Loucy (cell line): ENCODE measurements around the gene PSAPL1.

Experiments
- H2AFZ ChIP-seq: fragments of 200-600 bp; sonication (generic); 2 replicates; pipeline ENCODE4 v1.6.0; 2016; ENCODE audit warnings: antibody characterized with exemption, mild to moderate bottlenecking, low read length, moderate library complexity
- H3F3A ChIP-seq: fragments of 200-600 bp; 2 replicates; pipeline ENCODE4 v1.6.0; 2016; ENCODE audit warnings: antibody characterized with exemption, low read depth, mild to moderate bottlenecking
- H3K27me3 ChIP-seq: fragments of 200-600 bp; sonication (generic); 2 replicates; pipeline ENCODE4 v1.6.1; 2014; ENCODE audit warnings: low read length, mild to moderate bottlenecking; ENCODE audit not compliant: insufficient read depth, poor library complexity, severe bottlenecking
- H3K36me3 ChIP-seq: fragments of 200-600 bp; sonication (generic); 2 replicates; pipeline ENCODE4 v1.6.1; 2016; ENCODE audit warnings: low read length; ENCODE audit not compliant: insufficient read depth
- H3K4me1 ChIP-seq: fragments of 200-600 bp; sonication (generic); 2 replicates; pipeline ENCODE4 v1.5.1; 2014; ENCODE audit warnings: low read length, mild to moderate bottlenecking; ENCODE audit not compliant: insufficient read depth, poor library complexity, severe bottlenecking
- H3K4me2 ChIP-seq: fragments of 200-600 bp; sonication (generic); 2 replicates; pipeline ENCODE4 v1.6.0; 2014; ENCODE audit warnings: antibody characterized with exemption, low read length, low read depth, mild to moderate bottlenecking; ENCODE audit not compliant: poor library complexity, severe bottlenecking
- H3K4me3 ChIP-seq: fragments of 200-600 bp; sonication (generic); 2 replicates; pipeline ENCODE4 v1.5.1; 2014; ENCODE audit warnings: low read length, mild to moderate bottlenecking, mixed read lengths; ENCODE audit not compliant: poor library complexity, severe bottlenecking
- H3K79me2 ChIP-seq: fragments of 200-600 bp; sonication (generic); 2 replicates; pipeline ENCODE4 v1.6.1; 2014; ENCODE audit warnings: low read length; ENCODE audit not compliant: insufficient read depth
- H3K9ac ChIP-seq: fragments of 200-600 bp; sonication (generic); 2 replicates; pipeline ENCODE4 v1.6.0; 2014; ENCODE audit warnings: mild to moderate bottlenecking, low read depth, low read length, moderate library complexity; ENCODE audit not compliant: poor library complexity, severe bottlenecking
- H3K9me2 ChIP-seq: fragments of 200-600 bp; sonication (generic); replicated peaks from 2 replicates; pipeline ENCODE4 v1.6.1; 2016; ENCODE audit warnings: low read depth, low read length, mixed read lengths
- H3K9me3 ChIP-seq: fragments of 200-600 bp; sonication (generic); 2 replicates; pipeline ENCODE4 v1.6.1; 2014; ENCODE audit warnings: mild to moderate bottlenecking, antibody characterized with exemption, low read length, low read depth; ENCODE audit not compliant: insufficient read depth
- H4K20me1 ChIP-seq: fragments of 200-600 bp; sonication (generic); 2 replicates; pipeline ENCODE4 v1.6.0; 2014; ENCODE audit warnings: antibody characterized with exemption, low read length, mild to moderate bottlenecking; ENCODE audit not compliant: insufficient read depth, poor library complexity, severe bottlenecking
- EZH2phosphoT487 ChIP-seq: fragments of 200-600 bp; IDR thresholded peaks from 2 replicates; pipeline ENCODE4 v1.6.1; 2018; ENCODE audit warnings: antibody characterized with exemption, mild to moderate bottlenecking, moderate library complexity, borderline replicate concordance
- TF ChIP-seq, protein P1 (sequence below): fragments of 200-600 bp; sonication (generic); conservative IDR thresholded peaks from 2 replicates; pipeline ENCODE4 v1.5.1; 2014; ENCODE audit warnings: mild to moderate bottlenecking, antibody characterized with exemption, low read length

Gene PSAPL1

DNA sequence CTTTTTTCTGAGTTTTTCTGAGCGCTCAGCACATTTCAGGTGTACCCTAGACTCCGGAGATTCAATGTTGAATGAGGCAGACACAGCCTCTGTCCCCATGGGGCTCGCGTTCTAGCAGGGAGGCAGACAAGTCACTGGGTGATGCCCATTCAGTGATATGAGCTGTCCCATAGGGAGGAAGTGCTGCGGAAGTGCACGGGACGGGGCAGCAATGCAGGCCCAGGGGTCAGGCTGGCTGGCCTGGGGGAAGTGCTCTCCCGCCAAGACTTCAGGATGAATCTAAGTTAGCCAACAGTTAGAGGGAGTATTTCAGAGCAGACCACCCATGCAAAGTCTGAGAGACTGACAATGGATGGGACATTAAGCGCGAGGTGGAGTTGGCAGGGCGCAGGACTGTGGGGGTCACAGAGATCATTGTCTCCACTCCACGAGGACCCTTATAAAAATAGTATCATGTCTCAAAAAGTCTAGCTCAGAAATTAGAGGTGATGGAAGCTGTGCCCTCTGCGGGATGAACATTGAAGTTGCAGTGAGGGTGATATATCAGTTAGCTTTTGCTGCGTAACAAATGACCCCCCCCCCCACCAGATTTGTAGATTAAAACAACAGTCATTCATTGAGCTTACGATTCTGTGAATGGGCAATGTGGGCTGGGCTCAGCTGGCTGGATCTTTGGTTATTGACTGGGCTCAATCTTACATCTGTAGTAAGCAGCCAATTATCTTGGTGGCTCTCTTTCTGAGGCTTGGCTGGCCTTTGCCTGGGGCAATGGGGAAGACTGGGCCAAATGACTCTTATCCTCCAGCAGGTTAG is 16.4 kb downstream of the PSAPL1 start:
- no peak overlapping the region for H3K4me2 ChIP-seq

DNA sequence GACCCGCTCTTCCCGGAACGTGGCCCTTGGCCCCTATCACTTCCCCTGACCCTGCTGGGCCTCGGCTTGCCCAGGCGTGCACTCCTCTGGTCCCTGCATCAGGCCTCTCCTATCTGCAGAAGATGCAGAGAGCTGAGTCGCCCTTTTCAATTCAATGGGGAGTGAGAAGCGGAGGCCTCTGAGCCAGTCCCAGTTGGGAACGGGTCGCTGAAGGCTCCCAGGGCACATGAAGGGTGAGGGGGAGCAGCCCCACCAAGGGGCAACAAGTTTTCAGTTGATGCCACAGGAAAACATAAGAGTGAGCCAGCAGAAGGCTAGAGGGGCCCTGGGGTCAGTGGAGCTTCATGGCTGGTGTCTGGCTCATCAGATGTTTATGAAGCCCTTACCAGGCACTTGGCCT is 17.1 kb downstream of the PSAPL1 start:
- Histone ChIP-seq H3K9me2 (no peaks in the 10 kb centered on the region), H3K4me3 (no peak overlapping the region), H3K79me2 (no peaks in the 10 kb centered on the region), H3K36me3 (no peaks in the 10 kb centered on the region), H3F3A (no peaks in the 10 kb centered on the region), H3K4me1 (no peaks in the 10 kb centered on the region), H3K9me3 (peaks cover 7% of the 10 kb centered on the region; the same call in 1 of the 2 replicates), H4K20me1 (no peaks in the 10 kb centered on the region), H3K4me2 (no peak overlapping the region), H3K27me3 (no peaks in the 10 kb centered on the region), H2AFZ (no peak overlapping the region), H3K9ac (no peak overlapping the region)
- no peak for TF ChIP-seq EZH2phosphoT487
- TF ChIP-seq, protein P1, sequence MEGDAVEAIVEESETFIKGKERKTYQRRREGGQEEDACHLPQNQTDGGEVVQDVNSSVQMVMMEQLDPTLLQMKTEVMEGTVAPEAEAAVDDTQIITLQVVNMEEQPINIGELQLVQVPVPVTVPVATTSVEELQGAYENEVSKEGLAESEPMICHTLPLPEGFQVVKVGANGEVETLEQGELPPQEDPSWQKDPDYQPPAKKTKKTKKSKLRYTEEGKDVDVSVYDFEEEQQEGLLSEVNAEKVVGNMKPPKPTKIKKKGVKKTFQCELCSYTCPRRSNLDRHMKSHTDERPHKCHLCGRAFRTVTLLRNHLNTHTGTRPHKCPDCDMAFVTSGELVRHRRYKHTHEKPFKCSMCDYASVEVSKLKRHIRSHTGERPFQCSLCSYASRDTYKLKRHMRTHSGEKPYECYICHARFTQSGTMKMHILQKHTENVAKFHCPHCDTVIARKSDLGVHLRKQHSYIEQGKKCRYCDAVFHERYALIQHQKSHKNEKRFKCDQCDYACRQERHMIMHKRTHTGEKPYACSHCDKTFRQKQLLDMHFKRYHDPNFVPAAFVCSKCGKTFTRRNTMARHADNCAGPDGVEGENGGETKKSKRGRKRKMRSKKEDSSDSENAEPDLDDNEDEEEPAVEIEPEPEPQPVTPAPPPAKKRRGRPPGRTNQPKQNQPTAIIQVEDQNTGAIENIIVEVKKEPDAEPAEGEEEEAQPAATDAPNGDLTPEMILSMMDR, result no peak

More for the DNA sequence above, 16.4 kb downstream of the PSAPL1 start:
- Histone ChIP-seq H3K79me2 (no peaks in the 10 kb centered on the region), H3K36me3 (no peaks in the 10 kb centered on the region), H2AFZ (no peak overlapping the region), H3K4me1 (no peaks in the 10 kb centered on the region), H4K20me1 (no peaks in the 10 kb centered on the region), H3K9ac (no peak overlapping the region), H3F3A (no peaks in the 10 kb centered on the region), H3K4me3 (no peak overlapping the region), H3K27me3 (no peaks in the 10 kb centered on the region), H3K9me3 (peaks cover 2% of the 10 kb centered on the region; the same call in 1 of the 2 replicates), H3K9me2 (no peaks in the 10 kb centered on the region)
- no peak for TF ChIP-seq EZH2phosphoT487
- TF ChIP-seq, protein P1, result no peak

DNA sequence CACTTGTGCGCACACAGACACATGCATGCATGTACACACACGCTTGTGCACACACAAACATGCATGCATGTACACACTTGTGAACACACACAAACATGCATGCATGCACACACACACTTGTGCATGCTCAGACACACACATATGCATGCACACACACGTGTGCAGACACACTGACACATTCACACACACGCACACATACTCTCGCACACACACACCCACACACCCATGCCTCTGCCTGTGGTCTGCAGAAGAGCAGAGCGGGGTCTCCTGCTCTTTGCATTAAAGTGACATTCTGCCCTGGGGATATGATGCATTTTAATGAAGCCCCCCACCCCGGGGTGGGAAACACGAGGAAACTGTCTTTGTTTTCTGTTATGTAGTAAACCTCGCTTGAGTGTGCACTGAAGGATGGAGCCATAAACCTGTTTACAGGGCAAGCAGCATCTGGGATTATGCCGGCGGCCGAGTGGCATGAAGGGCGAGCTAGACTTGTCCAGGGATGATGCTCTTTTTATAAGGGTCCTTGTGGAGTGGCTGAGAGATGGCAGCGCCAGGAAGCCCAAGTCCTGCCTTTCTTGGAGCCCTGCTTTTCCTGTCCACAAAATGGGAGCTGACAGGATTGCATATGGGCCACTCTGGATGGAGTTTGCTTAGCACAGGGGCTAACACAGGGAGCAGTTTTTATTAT is 17.8 kb downstream of the PSAPL1 start:
- TF ChIP-seq, protein P1, result no peak
- no peak for TF ChIP-seq EZH2phosphoT487
- no peak overlapping the region for H3K4me3 ChIP-seq
- H4K20me1 ChIP-seq, result no peaks in the 10 kb centered on the region
- H3K36me3 ChIP-seq, result no peaks in the 10 kb centered on the region
- no peak overlapping the region for H3K9ac ChIP-seq
- no peaks in the 10 kb centered on the region for H3K27me3 ChIP-seq
- peaks cover 7% of the 10 kb centered on the region; the same call in 1 of the 2 replicates for H3K9me3 ChIP-seq
- H3K9me2 ChIP-seq, result no peaks in the 10 kb centered on the region
- H3K4me2 ChIP-seq, result no peak overlapping the region
- no peak overlapping the region for H2AFZ ChIP-seq
- H3K79me2 ChIP-seq, result no peaks in the 10 kb centered on the region
- no peaks in the 10 kb centered on the region for H3K4me1 ChIP-seq
- H3F3A ChIP-seq, result no peaks in the 10 kb centered on the region
